IPS DF 4.7 (cell line): ENCODE data around the gene EFCAB9.

Experiments used
- DNase-seq: peaks from one replicate; pipeline ENCODE4 v3.0.0-alpha.2; 2013; ENCODE audit warnings: low spot score; ENCODE audit errors: extremely low read depth

EFCAB9 gene

GRCh38 chr5:172165465-172165864 lies 28.5 kb upstream of the EFCAB9 start:
- DNase-seq, result no peak

GRCh38 chr5:172166030-172166826 lies 27.7 kb upstream of the EFCAB9 start:
- DNase-seq, result no peak

GRCh38 chr5:172167895-172168294 lies 26.1 kb upstream of the EFCAB9 start:
- no peak for DNase-seq

- no peak for DNase-seq
Observed at GRCh38 chr5:172168311-172168710, 25.7 kb upstream of the EFCAB9 start.

- no peak for DNase-seq
Observed at GRCh38 chr5:172169216-172169615, 24.8 kb upstream of the EFCAB9 start.

GRCh38 chr5:172170251-172170701 lies 23.7 kb upstream of the EFCAB9 start:
- DNase-seq, result no peak

GRCh38 chr5:172171118-172171517 lies 22.9 kb upstream of the EFCAB9 start:
- no peak for DNase-seq

- DNase-seq, result no peak
Observed at GRCh38 chr5:172172912-172173563, 20.9 kb upstream of the EFCAB9 start.

- DNase-seq, result no peak
Observed at GRCh38 chr5:172173564-172174153, 20.3 kb upstream of the EFCAB9 start.

- DNase-seq, result no peak
Observed at GRCh38 chr5:172175263-172175719, 18.7 kb upstream of the EFCAB9 start.

- DNase-seq, result no peak
Observed at GRCh38 chr5:172177176-172177575, 16.8 kb upstream of the EFCAB9 start.

- no peak for DNase-seq
Observed at GRCh38 chr5:172178301-172178987, 15.5 kb upstream of the EFCAB9 start.

GRCh38 chr5:172178991-172179989 lies 14.7 kb upstream of the EFCAB9 start:
- DNase-seq, result no peak

GRCh38 chr5:172180936-172181335 lies 13.0 kb upstream of the EFCAB9 start:
- DNase-seq, result no peak

GRCh38 chr5:172182291-172182690 lies 11.7 kb upstream of the EFCAB9 start:
- no peak for DNase-seq

- no peak for DNase-seq
Observed at GRCh38 chr5:172183881-172184280, 10.1 kb upstream of the EFCAB9 start.

GRCh38 chr5:172185096-172185461 lies 8.9 kb upstream of the EFCAB9 start:
- DNase-seq, result no peak

- no peak for DNase-seq
Observed at GRCh38 chr5:172186114-172186695, 7.8 kb upstream of the EFCAB9 start.

GRCh38 chr5:172187118-172188032 lies 6.6 kb upstream of the EFCAB9 start:
- DNase-seq, result no peak
